ENCODE measurements around the gene TMPRSS3.

TMPRSS3 gene

DNA sequence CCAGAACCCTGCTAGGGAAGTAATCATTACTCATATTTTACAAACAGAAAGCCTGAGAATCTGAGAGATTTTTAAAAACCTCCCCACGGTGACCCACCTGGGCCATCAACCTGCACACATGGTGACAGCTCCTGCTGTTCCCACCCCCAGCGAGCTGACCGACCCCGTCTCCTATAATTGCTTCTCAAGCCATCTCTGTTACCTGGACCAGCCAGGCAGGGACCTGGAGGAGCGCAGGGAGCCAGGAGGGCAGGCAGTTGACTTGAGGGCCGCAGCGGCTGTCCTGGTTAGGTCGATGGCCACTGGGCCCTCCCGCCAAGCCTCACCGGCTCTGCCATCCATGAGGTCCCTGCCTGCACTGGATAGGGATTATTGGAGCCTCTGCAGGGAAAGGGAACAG, 52.8 kb downstream of the TMPRSS3 start:
- H3K79me2 ChIP-seq (ENCODE audit: insufficient read depth, low read length) = no peaks in the 10 kb centered on the region
- no peak overlapping the region for H3K4me3 ChIP-seq (ENCODE audit: insufficient read depth, low read length, poor library complexity, severe bottlenecking)
- no peak overlapping the region for H2AFZ ChIP-seq (ENCODE audit: low read depth, low read length, severe bottlenecking)
- no peaks in the 10 kb centered on the region for H3K36me3 ChIP-seq (ENCODE audit: low read length)
- H3K9me2 ChIP-seq (replicated peaks; ENCODE audit: insufficient read depth, low read length) = no peaks in the 10 kb centered on the region
- H3K9me3 ChIP-seq (ENCODE audit: insufficient read depth, low read length) = no peaks in the 10 kb centered on the region
- H3K4me2 ChIP-seq (ENCODE audit: low read depth, low read length, poor library complexity, severe bottlenecking) = no peak overlapping the region
- no peak overlapping the region for H3K27ac ChIP-seq (ENCODE audit: low read depth, low read length)
- no peaks in the 10 kb centered on the region for H3K27me3 ChIP-seq (ENCODE audit: low read length)
- TF ChIP-seq CTCF (IDR thresholded peaks at IDR 0.05; ENCODE audit: insufficient read depth, low read length, poor library complexity, severe bottlenecking) (no peak), EZH2phosphoT487 (conservative IDR thresholded peaks at IDR 0.05; ENCODE audit: low read length) (no peak)
- no peak overlapping the region for H3K9ac ChIP-seq (ENCODE audit: low read length)
- H4K20me1 ChIP-seq (ENCODE audit: low read depth, low read length) = no peaks in the 10 kb centered on the region
- no peaks in the 10 kb centered on the region for H3F3A ChIP-seq (ENCODE audit: insufficient read depth)

GRCh38 chr21:42341776-42342542, 53.9 kb downstream of the TMPRSS3 start:
- Histone ChIP-seq H3K9ac (ENCODE audit: low read length) (no peak overlapping the region), H3K9me2 (replicated peaks; ENCODE audit: insufficient read depth, low read length) (no peaks in the 10 kb centered on the region), H4K20me1 (ENCODE audit: low read depth, low read length) (no peaks in the 10 kb centered on the region), H3K4me3 (ENCODE audit: insufficient read depth, low read length, poor library complexity, severe bottlenecking) (no peak overlapping the region), H3K79me2 (ENCODE audit: insufficient read depth, low read length) (no peaks in the 10 kb centered on the region), H3K27me3 (ENCODE audit: low read length) (no peaks in the 10 kb centered on the region), H3F3A (ENCODE audit: insufficient read depth) (no peaks in the 10 kb centered on the region), H2AFZ (ENCODE audit: low read depth, low read length, severe bottlenecking) (no peak overlapping the region), H3K27ac (ENCODE audit: low read depth, low read length) (no peak overlapping the region), H3K9me3 (ENCODE audit: insufficient read depth, low read length) (no peaks in the 10 kb centered on the region), H3K36me3 (ENCODE audit: low read length) (no peaks in the 10 kb centered on the region), H3K4me2 (ENCODE audit: low read depth, low read length, poor library complexity, severe bottlenecking) (no peak overlapping the region)
- TF ChIP-seq EZH2phosphoT487 (conservative IDR thresholded peaks at IDR 0.05; ENCODE audit: low read length) (no peak), CTCF (IDR thresholded peaks at IDR 0.05; ENCODE audit: insufficient read depth, low read length, poor library complexity, severe bottlenecking) (no peak)

DNA sequence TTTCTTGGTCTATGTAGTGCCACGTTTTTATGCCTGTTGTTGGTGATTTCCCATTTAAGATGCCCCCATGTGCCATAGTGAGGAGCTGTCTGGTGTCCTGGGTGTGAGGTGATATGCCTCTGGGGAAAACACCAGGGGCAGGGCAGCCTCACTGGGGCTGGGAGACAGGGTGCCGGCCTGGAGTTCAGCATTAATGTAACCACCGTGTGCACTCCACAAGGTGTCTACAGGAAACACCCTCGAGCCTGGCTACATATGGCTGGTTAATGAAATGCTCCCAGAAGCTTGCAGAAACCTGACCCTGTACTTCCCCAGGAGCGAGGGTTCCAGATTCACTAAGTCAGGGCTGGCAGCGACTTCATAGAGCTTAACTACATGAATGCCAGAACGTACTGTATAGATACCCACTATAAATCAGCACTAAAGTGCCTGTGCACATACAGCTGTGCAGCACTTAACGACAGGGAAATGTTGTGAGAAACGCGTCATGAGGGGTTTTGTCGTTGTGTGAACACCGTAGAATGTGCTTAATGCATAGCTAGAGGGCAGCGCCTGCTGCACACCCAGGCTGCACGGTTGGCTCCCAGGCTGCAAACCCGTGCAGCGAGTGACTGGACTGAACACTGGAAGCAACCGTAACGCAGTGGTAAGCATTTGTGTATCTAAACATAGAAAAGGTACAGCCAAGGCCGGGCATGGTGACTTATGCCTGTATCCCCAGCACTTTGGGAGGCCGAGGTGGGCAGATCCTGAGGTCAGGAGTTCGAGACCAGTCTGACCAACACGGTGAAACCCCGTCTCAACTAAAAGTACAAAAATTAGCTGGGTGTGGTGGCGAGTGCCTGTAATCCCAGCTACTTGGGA, 55.4 kb downstream of the TMPRSS3 start:
- H3K9me3 ChIP-seq (ENCODE audit: insufficient read depth, low read length) = no peaks in the 10 kb centered on the region
- H3K9ac ChIP-seq (ENCODE audit: low read length) = no peak overlapping the region
- H3K4me3 ChIP-seq (ENCODE audit: insufficient read depth, low read length, poor library complexity, severe bottlenecking) = no peak overlapping the region
- TF ChIP-seq EZH2phosphoT487 (conservative IDR thresholded peaks at IDR 0.05; ENCODE audit: low read length) (no peak), CTCF (IDR thresholded peaks at IDR 0.05; ENCODE audit: insufficient read depth, low read length, poor library complexity, severe bottlenecking) (no peak)
- H3F3A ChIP-seq (ENCODE audit: insufficient read depth) = no peaks in the 10 kb centered on the region
- no peaks in the 10 kb centered on the region for H3K79me2 ChIP-seq (ENCODE audit: insufficient read depth, low read length)
- H2AFZ ChIP-seq (ENCODE audit: low read depth, low read length, severe bottlenecking) = no peak overlapping the region
- no peaks in the 10 kb centered on the region for H4K20me1 ChIP-seq (ENCODE audit: low read depth, low read length)
- H3K9me2 ChIP-seq (replicated peaks; ENCODE audit: insufficient read depth, low read length) = no peaks in the 10 kb centered on the region
- H3K27ac ChIP-seq (ENCODE audit: low read depth, low read length) = no peak overlapping the region
- no peaks in the 10 kb centered on the region for H3K36me3 ChIP-seq (ENCODE audit: low read length)
- H3K27me3 ChIP-seq (ENCODE audit: low read length) = no peaks in the 10 kb centered on the region
- no peak overlapping the region for H3K4me2 ChIP-seq (ENCODE audit: low read depth, low read length, poor library complexity, severe bottlenecking)

All from SU-DHL-6 (cell line).